HG02884 (cell line): ENCODE data around the gene MAD1L1.

Experiments used
- ATAC-seq: cut with Tn5 transposase; IDR thresholded peaks from one replicate; pipeline ENCODE4 v1.9.1; 2021; ENCODE audit warnings: mild to moderate bottlenecking, moderate library complexity; ENCODE audit not compliant: unreplicated experiment

Gene MAD1L1

GRCh38 chr7:2122651-2123050 is 110.1 kb downstream of the MAD1L1 start:
- no peak for ATAC-seq

DNA sequence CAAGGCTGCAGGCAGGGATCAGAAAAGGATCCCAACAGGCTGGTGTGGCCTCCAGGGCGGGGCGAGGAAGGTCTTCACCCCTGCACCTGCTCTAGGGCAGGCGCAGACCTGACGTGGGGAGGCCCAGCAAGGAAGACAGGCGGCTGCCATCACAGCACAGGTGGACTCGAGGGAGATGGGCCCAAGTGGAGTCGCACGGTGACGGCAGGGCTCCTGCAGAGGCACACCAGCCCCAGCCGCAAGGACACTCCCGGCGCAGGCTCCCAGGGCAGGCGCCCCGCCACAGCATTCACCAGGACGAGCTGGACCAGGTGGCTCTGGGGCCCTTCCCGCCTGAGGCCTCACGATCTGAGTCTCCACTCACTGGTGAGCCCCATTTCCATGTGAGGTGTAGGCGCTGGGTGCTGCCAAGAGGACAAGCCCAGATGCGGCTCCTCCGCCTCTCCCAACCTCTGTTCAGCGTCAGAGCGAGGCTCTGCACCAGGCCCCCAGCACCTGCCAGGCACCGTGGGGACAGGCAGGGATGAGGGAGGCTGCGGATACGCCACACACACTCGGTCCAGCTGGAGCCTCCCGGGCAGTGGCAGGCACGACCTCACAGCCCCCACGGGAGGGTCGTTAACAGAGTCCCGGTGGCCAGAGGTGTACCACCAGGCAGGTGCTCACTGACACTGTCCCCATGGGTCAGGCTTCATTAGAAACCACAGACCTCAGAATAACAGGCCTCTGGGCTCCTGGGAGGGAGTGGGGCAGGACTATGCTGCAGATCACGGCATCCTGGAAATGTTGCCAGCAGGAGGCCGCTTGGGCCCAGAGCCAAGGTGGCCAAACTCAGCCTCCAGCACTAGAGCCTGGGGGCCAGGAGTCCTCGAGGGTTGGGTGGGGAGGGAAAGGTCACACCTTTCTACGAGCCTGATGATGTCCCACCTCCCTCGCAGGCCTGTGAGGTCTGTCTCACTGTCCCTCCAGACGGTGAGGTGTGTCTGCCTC is 111.6 kb downstream of the MAD1L1 start:
- ATAC-seq: no peak

DNA sequence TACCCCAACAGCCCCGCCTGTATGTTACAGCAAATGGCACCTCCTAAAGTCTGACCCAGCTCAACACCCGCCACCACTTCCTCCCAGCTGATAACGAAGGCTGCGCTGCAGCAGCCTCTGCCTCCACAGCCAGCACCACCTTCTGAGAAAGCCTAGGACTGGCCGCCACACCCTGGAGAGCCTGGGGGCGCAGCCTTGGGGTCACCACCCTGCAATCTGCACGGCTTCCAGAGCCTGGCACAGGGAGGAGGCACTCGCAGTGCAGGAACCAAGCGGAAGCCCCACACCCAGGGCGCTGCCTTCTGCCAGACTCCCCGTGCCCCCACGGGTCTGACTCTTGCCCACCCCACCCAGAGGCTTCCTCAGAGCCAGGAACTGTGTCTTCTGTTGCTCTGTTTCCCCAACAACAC is 112.5 kb downstream of the MAD1L1 start:
- no peak for ATAC-seq

GRCh38 chr7:2118630-2119190 is 114.0 kb downstream of the MAD1L1 start:
- no peak for ATAC-seq

DNA sequence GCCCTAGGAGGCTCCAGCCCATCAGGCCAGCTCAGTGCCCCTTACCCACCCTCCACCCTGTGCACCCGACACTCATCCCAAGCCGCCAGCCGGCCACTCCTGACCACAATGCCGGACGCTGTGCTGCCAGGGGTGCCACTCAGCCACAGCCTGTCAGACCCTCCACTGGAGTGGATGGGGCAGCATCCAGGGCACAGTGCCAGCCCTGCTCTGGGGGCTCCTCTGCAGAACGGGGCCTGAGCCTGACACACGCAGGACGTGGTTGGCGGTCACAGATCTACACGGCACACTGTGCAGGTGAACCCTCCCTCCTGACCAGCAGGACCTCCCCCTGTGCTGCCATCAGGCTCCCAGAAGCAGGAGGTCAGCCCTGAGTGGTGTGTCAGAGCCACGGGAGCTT is 114.7 kb downstream of the MAD1L1 start:
- ATAC-seq: no peak

GRCh38 chr7:2117646-2118045 is 115.1 kb downstream of the MAD1L1 start:
- no peak for ATAC-seq

DNA sequence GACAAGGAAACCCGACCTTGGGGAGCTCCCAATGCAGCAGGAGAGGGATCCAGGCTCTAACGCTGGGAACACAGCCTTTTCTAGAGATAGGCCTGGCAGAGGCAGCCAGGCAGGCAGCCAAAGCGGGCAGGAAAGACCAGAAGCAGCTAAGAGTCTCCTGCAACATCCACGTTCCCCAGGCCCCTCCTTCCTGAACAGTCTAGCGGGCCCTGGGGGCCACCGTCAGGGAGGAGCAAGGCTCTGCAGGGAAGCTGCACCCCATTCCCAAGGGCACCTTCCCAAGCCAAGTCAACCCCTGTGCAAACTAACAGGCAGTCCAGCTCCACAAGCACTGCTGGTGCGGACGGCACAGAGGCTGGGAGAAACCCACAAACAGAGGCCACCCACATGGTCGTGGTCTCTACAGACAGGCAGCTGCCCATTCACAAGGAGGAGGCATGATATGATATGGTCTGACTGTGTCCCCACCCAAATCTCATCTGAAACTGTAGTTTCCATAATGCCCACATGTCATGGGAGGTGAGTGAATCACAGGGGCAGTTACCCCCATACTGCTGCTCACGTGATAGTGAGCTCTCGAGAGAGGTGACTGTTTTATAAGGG is 115.7 kb downstream of the MAD1L1 start:
- ATAC-seq: no peak

DNA sequence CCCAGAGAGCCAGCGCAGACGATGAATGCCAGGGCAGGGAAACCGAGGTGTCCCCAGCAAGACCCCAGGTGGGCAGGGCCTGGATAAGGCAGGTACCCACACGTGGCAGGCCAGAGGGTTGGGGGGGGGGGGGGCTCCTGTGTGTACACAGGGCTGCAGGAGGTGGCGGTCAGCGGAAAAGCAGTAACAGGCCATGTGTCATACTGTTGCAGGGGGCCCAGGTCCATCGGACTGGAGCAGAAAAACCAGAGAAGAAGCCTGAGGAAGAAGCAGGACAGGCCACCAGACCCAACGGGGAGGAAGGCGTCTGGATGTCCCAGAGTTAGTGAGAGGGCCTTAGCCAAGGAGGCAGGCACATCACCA is 116.3 kb downstream of the MAD1L1 start:
- no peak for ATAC-seq

- no peak for ATAC-seq
Measured at GRCh38 chr7:2115760-2116447, 116.8 kb downstream of the MAD1L1 start.

- ATAC-seq: no peak
Measured at GRCh38 chr7:2114926-2115759, 117.6 kb downstream of the MAD1L1 start.

GRCh38 chr7:2114052-2114451 is 118.7 kb downstream of the MAD1L1 start:
- no peak for ATAC-seq

DNA sequence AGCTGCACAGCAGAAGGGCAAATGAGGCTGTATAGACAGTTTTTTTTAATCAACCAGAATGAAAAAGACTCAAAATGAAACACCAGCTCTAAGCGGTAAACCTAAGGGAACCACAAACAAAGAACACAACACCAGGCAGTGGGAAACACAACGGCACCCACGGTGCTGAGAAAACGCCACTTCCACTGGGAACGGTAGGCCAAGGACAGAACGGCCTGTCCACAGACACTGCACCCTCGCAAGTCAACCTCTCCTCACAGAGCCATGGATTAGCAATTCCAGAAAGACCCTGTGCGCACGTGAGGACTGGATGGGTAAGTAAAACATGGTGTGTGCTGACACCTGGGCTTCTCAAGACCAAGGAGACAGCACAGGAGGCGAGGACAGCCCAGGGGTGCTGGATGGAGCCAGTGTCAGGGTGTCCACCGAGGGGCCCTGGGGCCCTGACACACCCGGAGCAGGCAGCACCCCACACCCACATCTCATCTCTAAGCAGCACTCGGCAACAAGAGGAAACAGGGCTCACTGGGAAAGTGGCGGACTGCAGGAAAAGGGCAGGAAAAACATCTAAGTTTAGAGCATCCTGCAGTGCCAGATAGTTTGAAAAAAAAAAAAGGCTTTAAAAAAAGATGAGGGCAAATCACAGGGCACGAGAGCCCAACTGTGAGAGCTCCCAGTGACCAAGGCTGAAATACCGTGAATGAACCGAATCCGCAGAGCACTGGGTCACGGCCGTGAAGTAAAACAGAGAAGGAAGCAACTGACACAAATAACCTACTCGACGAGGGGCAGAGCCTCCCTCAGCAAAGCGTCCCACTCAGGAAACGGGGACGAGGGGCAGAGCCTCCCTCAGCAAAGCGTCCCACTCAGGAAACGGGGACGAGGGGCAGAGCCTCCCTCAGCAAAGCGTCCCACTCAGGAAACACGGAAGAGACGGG is 120.2 kb downstream of the MAD1L1 start:
- ATAC-seq: no peak

GRCh38 chr7:2111568-2111967 is 121.2 kb downstream of the MAD1L1 start:
- ATAC-seq: no peak

DNA sequence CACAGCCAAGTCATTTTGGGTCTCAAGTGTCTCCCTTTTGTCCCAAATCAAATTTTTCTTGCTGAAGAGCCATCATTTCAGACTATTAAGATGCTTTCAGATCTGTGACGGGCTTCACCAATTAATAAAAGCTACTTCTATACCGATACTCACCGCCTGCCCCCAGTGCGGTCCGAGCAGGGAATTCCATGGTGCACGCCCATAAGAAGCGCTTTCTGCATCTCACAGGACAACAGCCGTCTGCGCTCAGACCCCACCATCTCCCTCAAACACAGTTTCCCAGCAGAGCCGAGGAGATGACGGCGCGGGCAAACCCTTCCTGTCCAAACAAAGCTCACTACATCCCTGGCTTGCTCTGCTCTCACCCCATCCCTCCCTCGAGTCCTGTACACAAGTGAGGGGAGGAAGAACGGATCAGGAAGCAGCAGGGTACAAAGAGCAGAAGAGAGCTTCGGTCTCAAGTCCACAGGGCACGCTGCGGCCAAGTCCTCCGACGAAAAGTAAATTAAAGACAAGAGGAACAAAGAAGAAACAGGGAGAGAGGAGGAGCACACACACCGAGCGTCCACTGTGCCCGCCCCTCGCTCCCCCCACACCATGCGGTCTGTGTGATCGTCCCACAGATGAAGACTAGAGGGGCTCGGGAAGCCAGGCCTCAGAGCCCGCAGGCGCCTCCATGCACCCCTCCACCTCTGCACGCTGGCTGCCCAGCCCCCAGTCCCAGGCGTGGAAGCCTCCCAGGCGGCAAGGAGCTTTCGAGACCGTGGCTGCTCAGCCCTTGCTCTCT is 121.9 kb downstream of the MAD1L1 start:
- no peak for ATAC-seq

DNA sequence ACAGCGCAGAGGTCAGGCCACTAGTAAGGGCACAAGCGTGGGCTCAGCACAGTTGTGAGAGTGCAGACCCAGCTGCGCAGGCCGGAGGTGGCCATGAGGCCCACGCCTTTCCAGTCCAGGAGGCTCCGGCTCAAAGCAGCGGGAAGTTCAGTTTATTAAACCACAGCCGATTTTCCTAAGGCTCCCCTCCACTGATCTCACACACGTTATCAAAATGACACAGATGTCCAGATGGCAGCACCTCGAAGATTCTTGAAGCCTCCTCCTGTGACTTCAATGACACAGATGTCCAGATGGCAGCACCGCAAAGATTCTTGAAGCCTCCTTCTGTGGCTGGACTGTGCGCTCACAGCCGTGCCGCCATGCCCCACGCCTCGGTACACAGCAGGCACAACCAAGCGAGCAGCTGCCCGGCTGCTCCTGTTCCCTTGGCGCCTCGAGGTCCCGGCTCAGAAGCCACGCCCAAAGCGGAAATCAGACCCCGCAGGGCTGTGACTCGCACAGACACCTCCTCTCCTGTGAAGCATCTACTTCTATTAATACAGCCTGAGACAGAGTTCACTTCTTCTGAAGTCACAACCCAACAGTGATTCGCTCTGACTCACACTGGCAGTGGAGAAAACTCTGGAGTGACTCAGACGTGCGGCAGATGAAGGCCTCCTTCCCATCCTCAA is 122.7 kb downstream of the MAD1L1 start:
- ATAC-seq: no peak

DNA sequence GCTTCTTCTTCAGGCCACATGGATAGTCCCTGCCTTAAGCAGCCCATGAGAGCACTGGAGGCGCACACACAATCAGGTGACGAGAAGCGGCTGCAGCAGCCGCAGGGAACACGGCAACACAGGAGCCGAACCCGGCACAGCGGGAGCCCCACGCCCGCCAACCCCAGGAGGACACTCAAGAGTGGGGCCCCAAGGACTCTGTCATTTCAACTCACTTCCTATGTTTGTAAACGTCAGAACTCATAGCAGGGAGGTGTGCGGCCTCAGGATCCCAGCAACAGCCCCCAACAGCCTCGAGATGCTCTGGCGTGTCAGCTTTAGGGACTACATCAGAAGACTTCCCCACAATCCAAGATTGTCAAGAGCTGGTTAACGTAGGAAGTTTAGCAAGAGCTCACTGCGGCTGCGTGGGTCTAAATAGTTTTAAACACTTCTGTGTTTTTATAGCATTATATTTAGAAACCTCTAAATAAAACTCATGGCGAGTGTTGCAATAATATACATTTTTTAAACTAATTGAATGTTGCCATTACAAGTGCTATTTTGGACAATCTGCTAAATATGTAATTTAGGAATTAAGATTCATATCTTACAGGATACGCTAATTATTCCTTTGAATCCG is 123.4 kb downstream of the MAD1L1 start:
- ATAC-seq: no peak

- ATAC-seq: no peak
Measured at GRCh38 chr7:2108501-2109250, 124.1 kb downstream of the MAD1L1 start.
